K562 (cell line): ENCODE measurements around the gene ZPR1. TPM values are rescaled to one million over a fixed set of nuclear protein-coding genes. Genes with fewer than 3 reads are reported as not detected.
A peak's percentile ranks its signal among the peaks of the same experiment; 100 is the strongest.

ENCODE experiments used
- ARNT ChIP-seq, 2 experiments: fragments of 450-650 bp; IDR thresholded peaks; 2 replicates each; pipeline ENCODE4 v1.6.1; 2016; ENCODE audit warnings: mild to moderate bottlenecking in 1 of 2
- CBX3 ChIP-seq, 2 experiments: IDR thresholded peaks; 1 replicate in 1 of 2; 2 replicates in 1 of 2; pipeline ENCODE4 v1.6.1; 2012; ENCODE audit warnings: inconsistent platforms in 2 of 2, low read length in 2 of 2, borderline replicate concordance in 1 of 2, control low read depth in 1 of 2
- CEBPB ChIP-seq: fragments of 450-650 bp; IDR thresholded peaks from 2 replicates; pipeline ENCODE4 v1.6.1; 2016; ENCODE audit warnings: missing genetic modification characterization, missing compliant biosample characterization
- CEBPG ChIP-seq, 3 experiments: fragments of 200-800 bp in 1 of 3; sonication (Bioruptor generic) in 1 of 3; sonication (generic) in 1 of 3; formaldehyde crosslinking in 1 of 3; IDR thresholded peaks in 2 of 3; conservative IDR thresholded peaks in 1 of 3; 2 replicates each; pipeline versions ENCODE4 v1.6.1 to v1.8.0; 2016 to 2022; ENCODE audit warnings: missing compliant biosample characterization in 2 of 3, missing genetic modification characterization in 2 of 3, mild to moderate bottlenecking in 1 of 3, missing genetic modification reagents in 1 of 3
- CSDE1 ChIP-seq, 2 experiments: fragments of 450-650 bp; IDR thresholded peaks; 2 replicates each; pipeline ENCODE4 v1.6.1; 2016; ENCODE audit warnings: mild to moderate bottlenecking in 1 of 2
- CTCF ChIP-seq, 3 experiments: IDR thresholded peaks in 2 of 3; conservative IDR thresholded peaks in 1 of 3; 2 replicates each; pipeline ENCODE4 v1.5.1; 2011 to 2012; ENCODE audit warnings: low read length in 3 of 3, mild to moderate bottlenecking in 3 of 3, control low read depth in 2 of 3, improper control_type of control experiment in 1 of 3, inconsistent platforms in 1 of 3, low read depth in 1 of 3, mixed read lengths in 1 of 3, moderate library complexity in 1 of 3; ENCODE audit not compliant: insufficient read depth in 2 of 3
- CXXC5 ChIP-seq: fragments of 250-450 bp; sonication (Bioruptor Pico); IDR thresholded peaks from 2 replicates; pipeline ENCODE4 v1.8.0; 2022; ENCODE audit warnings: inconsistent platforms, mild to moderate bottlenecking, moderate library complexity
- DPF2 ChIP-seq: fragments of 450-650 bp; IDR thresholded peaks from 2 replicates; pipeline ENCODE4 v1.6.1; 2016
- E2F6 ChIP-seq, 2 experiments: IDR thresholded peaks; 2 replicates each; pipeline ENCODE4 v1.6.1; 2011; ENCODE audit warnings: borderline replicate concordance in 1 of 2, control low read depth in 1 of 2, low read depth in 1 of 2, low read length in 1 of 2, mild to moderate bottlenecking in 1 of 2, mixed read lengths in 1 of 2, moderate library complexity in 1 of 2; ENCODE audit not compliant: insufficient read depth in 1 of 2, insufficient read length in 1 of 2, poor library complexity in 1 of 2, severe bottlenecking in 1 of 2; ENCODE audit errors: extremely low read depth in 1 of 2
- HDAC8 ChIP-seq: fragments of 450-650 bp; IDR thresholded peaks from 2 replicates; pipeline ENCODE4 v1.6.1; 2016; ENCODE audit warnings: mild to moderate bottlenecking, missing genetic modification characterization, moderate library complexity, missing compliant biosample characterization
- MAX ChIP-seq: sonication (generic); formaldehyde crosslinking; IDR thresholded peaks from 2 replicates; pipeline ENCODE4 v1.9.0; 2022; ENCODE audit warnings: mild to moderate bottlenecking, missing genetic modification reagents
- RBM39 ChIP-seq: fragments of 200-400 bp; formaldehyde crosslinking; optimal IDR thresholded peaks from 2 replicates; pipeline ENCODE3; 2018; ENCODE audit warnings: low read depth, low read length
- SMARCA4 ChIP-seq: fragments of 450-650 bp; IDR thresholded peaks from 2 replicates; pipeline ENCODE4 v1.6.1; 2016
- TGIF2 ChIP-seq: sonication (generic); formaldehyde crosslinking; IDR thresholded peaks from 2 replicates; pipeline ENCODE4 v1.8.1; 2022; ENCODE audit warnings: mild to moderate bottlenecking, missing genetic modification reagents, moderate library complexity
- TOE1 ChIP-seq, 2 experiments: fragments of 450-650 bp in 1 of 2; sonication (generic) in 1 of 2; formaldehyde crosslinking in 1 of 2; IDR thresholded peaks; 2 replicates each; pipeline versions ENCODE4 v1.7.1 to v1.8.0; 2016 to 2022; ENCODE audit warnings: borderline replicate concordance in 2 of 2, mild to moderate bottlenecking in 2 of 2, antibody characterized with exemption in 1 of 2, inconsistent platforms in 1 of 2, low read depth in 1 of 2, missing genetic modification reagents in 1 of 2, moderate library complexity in 1 of 2
- YY1 ChIP-seq, 3 experiments: IDR thresholded peaks; 2 replicates each; pipeline ENCODE4 v1.6.1; 2011; ENCODE audit warnings: low read length in 2 of 3, mild to moderate bottlenecking in 2 of 3, moderate library complexity in 2 of 3, borderline replicate concordance in 1 of 3, control low read depth in 1 of 3, low read depth in 1 of 3; ENCODE audit not compliant: insufficient read depth in 3 of 3, insufficient replicate concordance in 2 of 3, control insufficient read depth in 1 of 3, insufficient read length in 1 of 3; ENCODE audit errors: extremely low read depth in 1 of 3
- ZBTB1 ChIP-seq: sonication (generic); formaldehyde crosslinking; IDR thresholded peaks from 2 replicates; pipeline ENCODE4 v1.8.1; 2023; ENCODE audit warnings: missing genetic modification reagents, low read depth, mild to moderate bottlenecking, borderline replicate concordance
- ZFP91 ChIP-seq: sonication (generic); formaldehyde crosslinking; IDR thresholded peaks from 2 replicates; pipeline ENCODE4 v1.8.0; 2022; ENCODE audit warnings: mild to moderate bottlenecking, missing genetic modification reagents
- ZNF143 ChIP-seq: sonication (generic); formaldehyde crosslinking; IDR thresholded peaks from 2 replicates; pipeline ENCODE4 v1.9.0; 2022; ENCODE audit warnings: mild to moderate bottlenecking, missing genetic modification reagents
- polyA plus RNA-seq, 8 experiments: library from polyadenylated mRNA; depleted of rRNA in 4 of 8; stranded (reverse) in 5 of 8; unstranded in 3 of 8; fragments of >200 nt; fragmentation: Nextera tagmentation in 2 of 8; fragmentation: Illumina TruSeq in 1 of 8; extraction: Ambion mirVana in 2 of 8; extraction: Trizol in 1 of 8; gene quantifications; 2 replicates each; pipeline versions ENCODE4 v1.2.1 to v1.2.3, GENCODE V29; 2011 to 2014; ENCODE audit warnings: inconsistent platforms in 1 of 8, missing spikeins in 1 of 8
- total RNA-seq, 7 experiments: library from RNA; depleted of rRNA in 6 of 7; stranded (reverse); fragments of >200 nt in 6 of 7; fragmentation: Illumina TruSeq in 2 of 7; extraction: Trizol in 2 of 7; gene quantifications; 2 replicates each; pipeline versions ENCODE4 v1.2.1 to v1.2.3, GENCODE V29; 2011 to 2021; ENCODE audit warnings: low replicate concordance in 1 of 7

ZPR1 gene
- total and polyA plus RNA-seq, 9 of the 15 experiments (the other 6 are each of a cell fraction or from before 2014, with no cell fraction given) = 13.0 to 120 (median 83.8) TPM

- peak; percentile 59; the same call in 1 of the 2 replicates for TF ChIP-seq DPF2
- TF ChIP-seq YY1 (IDR thresholded peaks at IDR 0.05; ENCODE audit: borderline replicate concordance in 1 of 3, control insufficient read depth in 1 of 3, extremely low read depth in 1 of 3, insufficient read depth in 3 of 3, insufficient read length in 1 of 3, insufficient replicate concordance in 2 of 3, low read depth in 1 of 3, low read length in 2 of 3) = no peak
- peak; percentile 2; the same call in 1 of the 2 replicates for TF ChIP-seq ZFP91
- no peak for TF ChIP-seq TOE1 (IDR thresholded peaks at IDR 0.05; ENCODE audit: borderline replicate concordance)
- TF ChIP-seq TOE1 (CRISPR knock-in tag; IDR thresholded peaks at IDR 0.05; ENCODE audit: borderline replicate concordance, low read depth) = no peak
- TF ChIP-seq CXXC5 = peak; percentile 33; the same call in 1 of the 2 replicates
- TF ChIP-seq CEBPG (CRISPR knock-in tag; IDR thresholded peaks at IDR 0.05) = peak; percentile 52; the same call in 1 of the 2 replicates
- peak; percentile 67; a peak in 2 of 4 replicates for TF ChIP-seq CEBPG (tag; conservative IDR thresholded peaks at IDR 0.05 in 1 of 2, IDR thresholded peaks at IDR 0.05 in 1 of 2)
- no peak for TF ChIP-seq ZNF143 (CRISPR knock-in tag)
- 0 out of 6 replicates have a peak, but pooled peaks of 1 of the 3 experiments have one; percentile 9 for TF ChIP-seq CTCF (IDR thresholded peaks at IDR 0.05 in 2 of 3, conservative IDR thresholded peaks at IDR 0.05 in 1 of 3; ENCODE audit: insufficient read depth in 2 of 3, low read depth in 1 of 3, low read length in 3 of 3)
- TF ChIP-seq SMARCA4 = peak; percentile 58
- no peak for TF ChIP-seq RBM39
- no peak for TF ChIP-seq ARNT (IDR thresholded peaks at IDR 0.05)
- peak; percentile 30 for TF ChIP-seq MAX (CRISPR knock-in tag)
- TF ChIP-seq HDAC8 = no peak
- no peak for TF ChIP-seq TGIF2 (CRISPR knock-in tag)
- peak in 1 of 2 experiments; percentile 22 for TF ChIP-seq E2F6 (IDR thresholded peaks at IDR 0.05; ENCODE audit: borderline replicate concordance in 1 of 2, extremely low read depth in 1 of 2, insufficient read depth in 1 of 2, insufficient read length in 1 of 2, low read depth in 1 of 2, low read length in 1 of 2, poor library complexity in 1 of 2, severe bottlenecking in 1 of 2)
- peak in 1 of 2 experiments; percentile 5; a peak in 1 of 3 replicates for TF ChIP-seq CBX3 (IDR thresholded peaks at IDR 0.05; ENCODE audit: borderline replicate concordance in 1 of 2, low read length in 2 of 2)
- no peak for TF ChIP-seq ZBTB1 (CRISPR knock-in tag)
- peak; percentile 88 for TF ChIP-seq CEBPB
- TF ChIP-seq CSDE1 (IDR thresholded peaks at IDR 0.05) = no peak
Observed at GRCh38 chr11:116773203-116774097, 14.4 kb downstream of the ZPR1 start (continued).
